ENCODE data around the gene CORO1C.
A peak's percentile ranks its signal among the peaks of the same experiment; 100 is the strongest.
"Not testable (repeated sequence)": the region's sequence is repeated elsewhere in the genome, so short reads cannot be mapped to it uniquely, and the experiment has no call there.

CORO1C gene

GRCh38 chr12:108619369-108620160, 111.8 kb downstream of the CORO1C start:
- DNase-seq (ENCODE audit: low read depth in 1 of 2, low spot score in 1 of 2), result no peak

- not testable (repeated sequence) for DNase-seq (ENCODE audit: low read depth in 1 of 2, low spot score in 1 of 2)
Measured at GRCh38 chr12:108618953-108619274, 112.4 kb downstream of the CORO1C start.

- DNase-seq (ENCODE audit: low read depth in 1 of 2, low spot score in 1 of 2), result peak; percentile 65 to 72
Measured at GRCh38 chr12:108618079-108618952, 113.0 kb downstream of the CORO1C start.

GRCh38 chr12:108616941-108617858, 114.1 kb downstream of the CORO1C start:
- DNase-seq (ENCODE audit: low read depth in 1 of 2, low spot score in 1 of 2), result peak; percentile 38 to 74

- no peak for DNase-seq (ENCODE audit: low read depth in 1 of 2, low spot score in 1 of 2)
Measured at GRCh38 chr12:108616359-108616758, 115.0 kb downstream of the CORO1C start.

- DNase-seq (ENCODE audit: low read depth in 1 of 2, low spot score in 1 of 2), result no peak
Measured at GRCh38 chr12:108615918-108616317, 115.4 kb downstream of the CORO1C start.

GRCh38 chr12:108614639-108615038, 116.7 kb downstream of the CORO1C start:
- DNase-seq (ENCODE audit: low read depth in 1 of 2, low spot score in 1 of 2), result no peak

GRCh38 chr12:108614041-108614440, 117.3 kb downstream of the CORO1C start:
- no peak for DNase-seq (ENCODE audit: low read depth in 1 of 2, low spot score in 1 of 2)

- DNase-seq (ENCODE audit: low read depth in 1 of 2, low spot score in 1 of 2), result no peak
Measured at GRCh38 chr12:108613548-108613947, 117.8 kb downstream of the CORO1C start.

- no peak for DNase-seq (ENCODE audit: low read depth in 1 of 2, low spot score in 1 of 2)
Measured at GRCh38 chr12:108612788-108613282, 118.5 kb downstream of the CORO1C start.

- DNase-seq (ENCODE audit: low read depth in 1 of 2, low spot score in 1 of 2), result peak in 1 of 2 donors; percentile 40
Measured at GRCh38 chr12:108611884-108612415, 119.4 kb downstream of the CORO1C start.

GRCh38 chr12:108610856-108611605, 120.3 kb downstream of the CORO1C start:
- DNase-seq (ENCODE audit: low read depth in 1 of 2, low spot score in 1 of 2), result no peak

GRCh38 chr12:108610336-108610815, 120.9 kb downstream of the CORO1C start:
- DNase-seq (ENCODE audit: low read depth in 1 of 2, low spot score in 1 of 2), result no peak

- no peak for DNase-seq (ENCODE audit: low read depth in 1 of 2, low spot score in 1 of 2)
Measured at GRCh38 chr12:108609537-108610335, 121.6 kb downstream of the CORO1C start.

- DNase-seq (ENCODE audit: low read depth in 1 of 2, low spot score in 1 of 2), result no peak
Measured at GRCh38 chr12:108608616-108609015, 122.7 kb downstream of the CORO1C start.

GRCh38 chr12:108607981-108608600, 123.2 kb downstream of the CORO1C start:
- no peak for DNase-seq (ENCODE audit: low read depth in 1 of 2, low spot score in 1 of 2)

- DNase-seq (ENCODE audit: low read depth in 1 of 2, low spot score in 1 of 2), result no peak
Measured at GRCh38 chr12:108606492-108606891, 124.8 kb downstream of the CORO1C start.

- DNase-seq (ENCODE audit: low read depth in 1 of 2, low spot score in 1 of 2), result no peak
Measured at GRCh38 chr12:108605690-108606406, 125.5 kb downstream of the CORO1C start.

All from activated CD4-positive, alpha-beta T cell treated with anti-CD3 and anti-CD28 coated beads, Interleukin-2, amount 50 U/mL, for 24 hours (primary cell).